Measurements from ENCODE around the gene PCDH10. TPM values are rescaled to one million over a fixed set of nuclear protein-coding genes. Genes with fewer than 3 reads are reported as not detected.

Gene PCDH10
- total RNA-seq, 6 experiments from 2014 or later = 0.05 to 0.20 (median 0.12) TPM; not detected in 3

DNA sequence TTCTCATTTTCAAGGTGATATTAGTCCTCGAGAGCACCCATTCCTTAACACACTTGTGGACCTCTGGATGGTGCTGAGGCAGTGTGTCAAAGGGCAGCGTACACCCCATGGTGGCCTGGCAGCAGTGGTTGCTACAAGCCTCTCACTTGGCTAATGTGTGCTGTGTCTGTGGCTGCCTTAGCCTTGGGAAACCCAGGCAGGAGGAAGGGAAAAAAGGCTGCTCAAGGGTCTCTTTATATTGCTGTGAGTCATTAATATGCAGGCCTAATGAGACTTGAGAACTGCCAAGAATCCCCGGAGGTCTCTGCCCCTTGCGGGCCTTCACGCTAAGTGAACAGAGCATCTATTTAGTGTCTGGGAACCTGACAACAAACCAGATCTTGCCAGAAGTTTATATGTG lies 7.0 kb downstream of the PCDH10 start:
- ATAC-seq = no peak
- 72% methylated on average over 2 of the region's 5 CpGs for WGBS (ENCODE audit: insufficient coverage, low coverage, low lambda C conversion rate, missing lambda C conversion rate)
- intact Hi-C loops (cut with DNase I) = no loop called here
- no peak for DNase-seq
- Histone ChIP-seq H3K9me3 (no peaks in the 10 kb centered on the region), H3K27ac (no peak overlapping the region), H3K27me3 (peaks cover 0 to 10% of the 10 kb centered on the region in 2 donors), H3K4me1 (peaks cover 0 to 10% (median 0%) of the 10 kb centered on the region in 4 donors), H3K36me3 (no peaks in the 10 kb centered on the region), H3K4me3 (no peak overlapping the region)
- no peak for TF ChIP-seq POLR2A (IDR thresholded peaks at IDR 0.05)
- TF ChIP-seq, protein P1, sequence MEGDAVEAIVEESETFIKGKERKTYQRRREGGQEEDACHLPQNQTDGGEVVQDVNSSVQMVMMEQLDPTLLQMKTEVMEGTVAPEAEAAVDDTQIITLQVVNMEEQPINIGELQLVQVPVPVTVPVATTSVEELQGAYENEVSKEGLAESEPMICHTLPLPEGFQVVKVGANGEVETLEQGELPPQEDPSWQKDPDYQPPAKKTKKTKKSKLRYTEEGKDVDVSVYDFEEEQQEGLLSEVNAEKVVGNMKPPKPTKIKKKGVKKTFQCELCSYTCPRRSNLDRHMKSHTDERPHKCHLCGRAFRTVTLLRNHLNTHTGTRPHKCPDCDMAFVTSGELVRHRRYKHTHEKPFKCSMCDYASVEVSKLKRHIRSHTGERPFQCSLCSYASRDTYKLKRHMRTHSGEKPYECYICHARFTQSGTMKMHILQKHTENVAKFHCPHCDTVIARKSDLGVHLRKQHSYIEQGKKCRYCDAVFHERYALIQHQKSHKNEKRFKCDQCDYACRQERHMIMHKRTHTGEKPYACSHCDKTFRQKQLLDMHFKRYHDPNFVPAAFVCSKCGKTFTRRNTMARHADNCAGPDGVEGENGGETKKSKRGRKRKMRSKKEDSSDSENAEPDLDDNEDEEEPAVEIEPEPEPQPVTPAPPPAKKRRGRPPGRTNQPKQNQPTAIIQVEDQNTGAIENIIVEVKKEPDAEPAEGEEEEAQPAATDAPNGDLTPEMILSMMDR (IDR thresholded peaks at IDR 0.05) = no peak

DNA sequence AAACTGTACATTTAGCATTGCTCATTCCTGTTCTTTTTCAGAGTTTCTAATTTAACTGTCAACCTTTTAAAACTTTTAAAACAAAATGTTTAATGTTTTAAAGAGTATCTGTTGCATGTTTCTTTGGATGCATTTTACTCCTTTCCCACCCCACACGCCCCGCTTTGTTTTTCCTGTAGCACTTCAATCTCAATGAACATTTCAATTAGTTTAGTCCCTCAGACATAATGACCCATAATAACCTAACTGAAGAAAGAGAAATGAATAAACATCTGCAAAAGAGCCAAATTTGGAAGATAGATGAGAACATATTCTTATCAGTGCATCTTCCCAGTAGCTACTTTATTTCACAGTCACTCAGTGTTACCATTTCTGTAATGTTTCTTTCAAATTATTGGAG lies 7.5 kb downstream of the PCDH10 start:
- 83% methylated on average over 2 of the region's 2 CpGs for WGBS (ENCODE audit: insufficient coverage, low coverage, low lambda C conversion rate, missing lambda C conversion rate)

DNA sequence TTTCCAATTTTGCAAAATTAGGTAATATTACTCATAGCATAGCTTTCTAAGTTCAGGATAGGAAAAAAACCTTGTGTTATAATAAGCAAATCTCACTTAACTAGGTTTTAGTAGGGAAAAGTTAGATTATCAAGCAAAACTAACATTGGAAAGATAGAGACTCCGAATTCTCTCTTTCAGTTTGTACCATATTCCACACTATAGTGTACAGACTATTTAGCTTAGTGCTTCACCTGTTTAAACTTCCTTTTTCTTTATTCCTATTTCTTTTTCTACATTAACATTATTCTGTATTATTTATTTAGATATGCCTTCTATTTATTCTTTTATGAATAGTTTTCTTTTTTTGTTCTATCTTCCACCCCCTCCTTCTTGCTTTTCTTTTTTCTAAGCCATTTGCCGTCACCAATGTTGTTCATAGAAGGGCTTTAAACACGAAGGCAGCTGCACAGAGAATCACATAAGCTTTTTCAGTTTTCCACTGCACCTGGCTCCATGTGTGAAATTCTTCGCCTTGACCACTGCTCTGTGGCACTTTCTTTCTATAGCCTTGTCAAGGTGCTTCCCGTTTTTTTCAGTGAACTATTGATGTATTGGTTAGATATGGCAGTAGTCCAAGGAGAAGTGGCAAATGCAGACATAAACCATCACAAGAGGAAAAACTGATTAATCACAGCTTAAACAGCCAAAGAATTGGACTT lies 8.5 kb downstream of the PCDH10 start:
- no peaks in the 10 kb centered on the region for H3K36me3 ChIP-seq
- H3K9me3 ChIP-seq = no peaks in the 10 kb centered on the region
- no peaks in the 10 kb centered on the region for H3K27me3 ChIP-seq
- TF ChIP-seq, protein P1 (IDR thresholded peaks at IDR 0.05) = no peak
- TF ChIP-seq POLR2A (IDR thresholded peaks at IDR 0.05) = no peak
- no peak overlapping the region for H3K27ac ChIP-seq
- DNase-seq (no peak), ATAC-seq (no peak)
- intact Hi-C loops (cut with DNase I) = no loop called here
- no peaks in the 10 kb centered on the region for H3K4me1 ChIP-seq
- no peak overlapping the region for H3K4me3 ChIP-seq
- WGBS (ENCODE audit: insufficient coverage, low coverage, low lambda C conversion rate, missing lambda C conversion rate) = 17% methylated on average over 5 of the region's 5 CpGs

More for the DNA sequence above, 7.5 kb downstream of the PCDH10 start:
- Histone ChIP-seq H3K4me3 (no peak overlapping the region), H3K36me3 (no peaks in the 10 kb centered on the region), H3K27ac (no peak overlapping the region), H3K27me3 (peaks cover 0 to 6% of the 10 kb centered on the region in 2 donors), H3K4me1 (peaks cover 0 to 7% (median 0%) of the 10 kb centered on the region in 4 donors), H3K9me3 (no peaks in the 10 kb centered on the region)
- TF ChIP-seq POLR2A (IDR thresholded peaks at IDR 0.05) = no peak
- TF ChIP-seq, protein P1 (IDR thresholded peaks at IDR 0.05) = no peak
- DNase-seq (no peak), ATAC-seq (no peak)
- intact Hi-C loops (cut with DNase I) = no loop called here

GRCh38 chr4:133160853-133161252 lies 11.8 kb downstream of the PCDH10 start:
- H3K4me3 ChIP-seq = no peak overlapping the region
- no peaks in the 10 kb centered on the region for H3K4me1 ChIP-seq
- no peak for TF ChIP-seq POLR2A (IDR thresholded peaks at IDR 0.05)
- TF ChIP-seq, protein P1 (IDR thresholded peaks at IDR 0.05) = no peak
- H3K9me3 ChIP-seq = no peaks in the 10 kb centered on the region
- intact Hi-C loops (cut with DNase I) = no loop called here
- H3K27ac ChIP-seq = no peak overlapping the region
- no peaks in the 10 kb centered on the region for H3K27me3 ChIP-seq
- no peaks in the 10 kb centered on the region for H3K36me3 ChIP-seq
- ATAC-seq = no peak
- WGBS (ENCODE audit: insufficient coverage, low coverage, low lambda C conversion rate, missing lambda C conversion rate) = 27% methylated on average over 3 of the region's 3 CpGs
- no peak for DNase-seq

Measured in right lobe of liver (tissue), 6 donors.